Middle frontal gyrus (tissue), 1 donor: Measurements from ENCODE around the gene LARGE1.

Experiments used
- DNase-seq: peaks from one replicate; pipeline ENCODE4 v3.0.0-alpha.2; 2015; ENCODE audit warnings: low spot score; ENCODE audit errors: extremely low spot score

The LARGE1 gene

GRCh38 chr22:33728847-33729246, 191.4 kb downstream of the LARGE1 start:
- DNase-seq: no peak

- DNase-seq: no peak
Observed at GRCh38 chr22:33726294-33726734, 194.0 kb downstream of the LARGE1 start.

GRCh38 chr22:33723915-33724314, 196.4 kb downstream of the LARGE1 start:
- no peak for DNase-seq

- DNase-seq: no peak
Observed at GRCh38 chr22:33722816-33723215, 197.5 kb downstream of the LARGE1 start.

- no peak for DNase-seq
Observed at GRCh38 chr22:33720166-33720878, 200.0 kb downstream of the LARGE1 start.

GRCh38 chr22:33717694-33718396, 202.4 kb downstream of the LARGE1 start:
- DNase-seq: no peak

- no peak for DNase-seq
Observed at GRCh38 chr22:33715237-33715985, 204.9 kb downstream of the LARGE1 start.

GRCh38 chr22:33710326-33710725, 209.9 kb downstream of the LARGE1 start:
- DNase-seq: no peak

- DNase-seq: peak; percentile 38
Observed at GRCh38 chr22:33707581-33707980, 212.7 kb downstream of the LARGE1 start.

GRCh38 chr22:33706100-33706499, 214.2 kb downstream of the LARGE1 start:
- DNase-seq: no peak

- no peak for DNase-seq
Observed at GRCh38 chr22:33699176-33699575, 221.1 kb downstream of the LARGE1 start.

- no peak for DNase-seq
Observed at GRCh38 chr22:33697640-33698039, 222.6 kb downstream of the LARGE1 start.

- no peak for DNase-seq
Observed at GRCh38 chr22:33691057-33691630, 229.1 kb downstream of the LARGE1 start.

- no peak for DNase-seq
Observed at GRCh38 chr22:33688903-33689302, 231.4 kb downstream of the LARGE1 start.

GRCh38 chr22:33687464-33687863, 232.8 kb downstream of the LARGE1 start:
- DNase-seq: no peak

GRCh38 chr22:33684087-33684486, 236.2 kb downstream of the LARGE1 start:
- no peak for DNase-seq

- no peak for DNase-seq
Observed at GRCh38 chr22:33682927-33683326, 237.3 kb downstream of the LARGE1 start.

GRCh38 chr22:33680632-33681031, 239.6 kb downstream of the LARGE1 start:
- DNase-seq: no peak

GRCh38 chr22:33678523-33678922, 241.8 kb downstream of the LARGE1 start:
- no peak for DNase-seq

GRCh38 chr22:33677536-33677935, 242.7 kb downstream of the LARGE1 start:
- DNase-seq: no peak

GRCh38 chr22:33674357-33674756, 245.9 kb downstream of the LARGE1 start:
- DNase-seq: no peak

- no peak for DNase-seq
Observed at GRCh38 chr22:33669746-33670145, 250.5 kb downstream of the LARGE1 start.
